IPS-NIHi11 (cell line): Measurements from ENCODE around the gene ANKS1B.
"Not testable (repeated sequence)": the region's sequence is repeated elsewhere in the genome, so short reads cannot be mapped to it uniquely, and the experiment has no call there.

ENCODE experiments used
- DNase-seq: peaks from one replicate; pipeline ENCODE4 v3.0.0; 2012; ENCODE audit warnings: mixed read lengths, low spot score

The ANKS1B gene

DNA sequence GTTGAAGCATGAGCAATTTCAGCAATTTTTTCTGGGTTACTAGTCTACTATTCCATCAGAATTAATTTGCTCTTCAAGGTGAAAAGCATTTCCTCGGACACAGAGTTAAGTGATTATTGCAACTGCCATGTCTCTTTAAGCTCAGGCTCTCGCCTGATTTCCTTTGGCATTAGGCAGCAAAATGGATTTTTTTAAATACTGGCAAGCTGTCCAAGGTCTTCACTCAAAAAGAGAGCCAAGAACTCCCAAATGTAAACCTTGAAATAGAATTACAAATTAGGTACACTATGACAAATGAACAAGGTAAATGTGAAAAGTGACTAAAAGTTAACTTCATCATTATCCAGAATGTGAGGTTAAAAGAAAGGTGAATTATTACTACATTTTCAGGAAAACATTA lies 225.3 kb downstream of the ANKS1B start:
- DNase-seq: no peak

DNA sequence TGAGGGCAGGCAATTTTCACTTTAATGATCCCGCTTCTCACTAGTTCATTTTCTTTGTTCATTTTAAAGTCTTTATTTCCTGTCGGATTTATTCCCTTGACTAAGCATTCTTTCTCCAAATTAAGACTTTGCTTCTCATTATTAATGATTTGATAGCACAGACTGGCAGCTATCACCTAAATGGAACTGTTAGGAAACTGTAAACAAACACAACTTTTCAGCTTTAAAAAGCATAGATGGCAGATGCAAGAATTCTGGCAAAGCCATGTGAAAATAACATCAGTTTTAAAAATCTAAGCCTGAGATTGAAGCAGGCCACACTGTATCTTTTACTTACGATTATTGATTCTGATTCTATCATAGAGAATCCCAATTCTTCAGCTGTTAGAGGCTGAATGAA lies 225.7 kb downstream of the ANKS1B start:
- DNase-seq: no peak

DNA sequence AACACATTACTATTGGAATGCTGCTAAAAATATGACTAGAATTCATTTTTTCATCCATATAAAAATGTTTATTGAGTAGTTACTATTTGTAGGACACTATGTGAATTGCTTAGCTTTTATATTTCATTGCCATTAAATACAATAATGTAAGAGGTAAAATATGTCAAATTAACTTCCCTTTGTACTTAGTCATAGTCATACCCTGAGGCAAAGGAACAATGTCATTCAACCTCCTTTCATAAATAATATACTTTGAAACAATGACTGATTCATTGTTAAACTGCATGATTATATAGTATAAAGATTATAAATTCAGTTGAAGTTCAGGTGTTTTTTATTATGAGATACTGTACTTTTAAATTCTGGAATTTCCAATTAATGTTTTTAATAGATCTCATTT lies 232.0 kb downstream of the ANKS1B start:
- DNase-seq: no peak

DNA sequence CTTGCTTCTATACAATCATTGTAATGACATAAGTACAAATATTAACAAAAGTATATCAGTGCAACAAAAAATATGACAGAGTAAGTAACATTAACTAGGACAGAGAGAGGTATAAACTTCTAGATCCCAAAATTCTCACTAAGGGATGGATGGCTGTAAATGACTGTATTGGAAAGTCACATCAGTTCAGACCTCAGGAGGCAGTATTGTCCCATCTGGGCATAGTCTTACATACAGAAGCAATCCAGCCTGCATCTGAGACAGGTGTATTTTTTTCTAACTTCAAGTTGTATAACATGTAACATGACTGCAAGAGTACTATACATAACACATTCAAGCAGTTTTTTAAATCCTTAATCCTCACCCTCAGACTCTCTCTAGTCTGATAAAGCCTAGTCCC lies 238.2 kb downstream of the ANKS1B start:
- DNase-seq: peak; percentile 15

DNA sequence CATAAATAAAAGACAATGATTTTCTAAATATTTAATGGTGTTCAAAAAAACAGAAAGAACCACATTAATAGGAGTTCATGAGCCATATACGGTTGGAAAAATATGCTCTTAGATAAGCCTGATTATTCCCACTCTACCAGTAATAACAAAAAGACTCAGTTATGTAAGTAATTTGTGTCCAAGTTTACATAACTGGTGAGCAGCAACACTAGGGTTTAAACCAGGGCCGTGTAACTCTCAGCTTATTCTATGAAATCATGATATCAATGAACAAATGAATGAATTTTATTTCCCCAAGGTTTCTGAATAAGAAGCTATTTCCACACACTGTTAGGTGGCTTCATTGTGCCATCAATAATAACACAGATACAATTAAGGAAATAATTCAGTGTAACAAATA lies 238.8 kb downstream of the ANKS1B start:
- DNase-seq: no peak

DNA sequence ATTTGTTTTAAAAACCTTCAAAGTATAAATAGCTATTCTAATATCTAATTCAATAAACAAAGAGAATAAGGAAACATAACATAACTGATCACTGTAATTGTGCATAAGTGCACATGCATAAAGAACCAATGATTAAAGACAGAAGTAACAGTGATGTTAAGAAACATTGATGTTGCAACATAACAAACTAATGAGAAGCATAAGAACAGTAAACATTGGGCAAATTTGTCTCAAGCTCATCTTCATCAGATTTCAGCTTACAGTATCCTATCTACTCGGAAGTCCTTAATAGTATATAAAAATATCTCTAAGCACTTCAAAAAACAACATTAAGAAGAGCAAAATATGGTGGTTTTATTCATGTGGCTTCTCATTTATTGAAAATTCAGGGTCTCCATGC lies 239.6 kb downstream of the ANKS1B start:
- no peak for DNase-seq

DNA sequence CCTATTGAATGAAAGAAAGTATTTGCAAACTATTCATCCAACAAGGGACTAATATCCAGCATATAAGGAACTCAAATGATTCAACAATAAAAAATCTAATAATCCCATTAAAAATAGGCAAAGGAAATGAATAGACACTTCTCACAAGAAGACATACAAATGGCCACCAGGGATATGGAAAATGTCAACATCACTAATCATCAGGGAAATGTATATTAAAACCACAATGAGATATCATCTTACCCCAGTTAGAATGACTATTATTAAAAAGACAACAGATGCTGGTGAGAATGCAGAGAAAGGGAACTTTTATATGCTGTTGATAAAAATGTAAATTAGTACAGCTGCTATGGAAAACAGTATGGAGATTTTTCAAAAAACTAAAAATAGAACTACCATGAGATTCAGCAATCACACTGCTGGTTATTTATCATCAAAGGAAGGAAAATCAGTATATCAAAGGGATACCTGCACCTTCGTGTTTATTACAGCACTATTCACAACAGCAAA lies 247.9 kb downstream of the ANKS1B start:
- DNase-seq: no peak

DNA sequence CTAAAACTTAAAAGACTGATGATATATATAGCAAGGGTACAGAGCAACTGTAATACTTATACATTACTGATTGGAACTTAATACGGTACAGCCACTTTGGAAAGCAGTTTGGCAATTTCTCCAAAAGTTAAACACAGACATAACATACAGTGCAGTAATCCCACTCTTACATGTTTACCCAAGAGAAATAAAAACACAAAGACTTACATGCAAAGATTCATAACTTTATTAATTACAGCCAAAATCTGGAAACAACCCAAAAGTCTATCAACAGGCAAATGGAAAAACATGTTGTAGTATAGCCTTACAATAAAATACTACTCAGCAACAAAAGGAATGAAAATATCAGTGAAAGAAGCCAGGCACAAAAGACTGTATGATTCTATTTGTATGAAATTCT lies 252.6 kb downstream of the ANKS1B start:
- no peak for DNase-seq

DNA sequence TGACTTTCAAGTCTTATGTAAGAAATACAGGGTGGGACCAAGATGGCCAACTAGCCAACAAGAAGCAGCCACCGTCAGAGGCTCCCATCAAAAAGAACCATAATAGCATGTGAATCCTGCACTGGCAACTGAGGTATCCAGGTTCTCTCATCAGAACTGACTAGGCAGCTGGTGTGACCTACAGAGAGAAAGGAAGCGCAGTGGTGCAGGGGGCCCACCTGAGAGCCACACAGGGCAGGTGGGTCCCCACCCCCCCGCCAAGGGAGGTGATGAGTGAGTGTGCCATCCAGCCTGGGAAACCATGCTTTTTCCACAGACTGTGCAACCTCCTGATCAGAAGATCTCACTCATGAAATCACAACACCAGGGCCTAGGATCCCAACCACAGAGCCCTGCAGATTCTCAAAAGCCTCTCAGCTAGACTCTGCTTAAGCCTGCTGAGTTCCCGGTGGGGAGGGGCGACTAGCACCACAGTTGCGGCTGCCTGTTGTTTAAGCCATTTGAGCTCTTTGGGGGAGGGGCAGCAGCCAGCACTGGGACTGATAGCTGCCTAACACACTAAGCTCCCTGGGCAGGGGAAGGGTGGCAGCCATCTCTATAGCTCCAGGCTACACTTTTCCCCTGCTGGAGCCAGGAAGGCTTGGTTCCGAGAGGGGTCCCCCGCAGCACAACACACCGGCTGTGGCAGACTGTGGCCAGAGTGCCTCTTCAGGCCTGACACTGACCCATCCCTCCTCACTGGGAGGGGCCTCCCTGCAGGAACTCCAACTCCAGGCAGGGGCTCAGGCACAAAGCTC lies 261.8 kb downstream of the ANKS1B start:
- DNase-seq: no peak

DNA sequence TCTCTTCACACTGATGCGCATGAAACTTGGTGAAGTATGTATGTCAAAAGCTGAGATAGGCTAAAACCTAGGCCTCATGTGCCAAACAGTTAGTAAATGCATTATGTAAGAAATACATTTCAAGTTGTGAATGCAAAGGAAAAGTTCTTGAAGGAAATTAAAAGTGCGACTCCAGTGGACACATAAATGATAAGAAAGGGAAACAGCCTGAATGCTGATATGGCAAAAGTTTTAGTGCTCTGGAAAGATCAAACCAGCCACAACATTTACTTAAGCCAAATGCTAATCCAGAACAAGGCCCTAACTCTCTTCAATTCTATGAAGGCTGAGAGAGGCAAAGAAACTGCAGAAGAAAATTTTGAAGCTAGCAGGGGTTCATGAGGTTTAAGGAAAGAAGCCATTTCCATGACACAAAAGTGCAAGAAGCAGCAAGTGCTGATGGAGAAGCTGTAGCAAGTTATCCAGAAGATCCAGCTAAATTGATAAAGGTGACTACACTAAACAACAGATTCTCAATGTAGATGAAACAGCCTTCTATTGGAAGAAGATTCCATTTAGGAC lies 262.9 kb downstream of the ANKS1B start:
- DNase-seq: no peak

DNA sequence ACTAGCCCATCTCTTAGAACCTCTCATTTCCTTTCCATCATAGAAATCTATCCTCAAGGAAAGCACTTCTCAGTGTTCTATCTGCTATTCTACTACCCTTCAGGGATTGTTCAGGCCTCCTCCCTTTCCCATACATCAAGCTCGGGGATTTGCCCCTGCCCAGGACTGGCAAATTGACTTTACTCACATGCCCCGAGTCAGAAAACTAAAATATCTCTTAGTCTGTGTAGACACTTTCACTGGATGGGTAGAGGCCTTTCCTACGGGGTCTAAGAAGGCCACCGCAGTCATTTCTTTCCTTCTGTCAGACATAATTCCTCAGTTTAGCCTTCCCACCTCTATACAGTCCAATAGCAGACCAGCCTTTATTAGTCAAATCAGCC lies 264.7 kb downstream of the ANKS1B start:
- not testable (repeated sequence) for DNase-seq

DNA sequence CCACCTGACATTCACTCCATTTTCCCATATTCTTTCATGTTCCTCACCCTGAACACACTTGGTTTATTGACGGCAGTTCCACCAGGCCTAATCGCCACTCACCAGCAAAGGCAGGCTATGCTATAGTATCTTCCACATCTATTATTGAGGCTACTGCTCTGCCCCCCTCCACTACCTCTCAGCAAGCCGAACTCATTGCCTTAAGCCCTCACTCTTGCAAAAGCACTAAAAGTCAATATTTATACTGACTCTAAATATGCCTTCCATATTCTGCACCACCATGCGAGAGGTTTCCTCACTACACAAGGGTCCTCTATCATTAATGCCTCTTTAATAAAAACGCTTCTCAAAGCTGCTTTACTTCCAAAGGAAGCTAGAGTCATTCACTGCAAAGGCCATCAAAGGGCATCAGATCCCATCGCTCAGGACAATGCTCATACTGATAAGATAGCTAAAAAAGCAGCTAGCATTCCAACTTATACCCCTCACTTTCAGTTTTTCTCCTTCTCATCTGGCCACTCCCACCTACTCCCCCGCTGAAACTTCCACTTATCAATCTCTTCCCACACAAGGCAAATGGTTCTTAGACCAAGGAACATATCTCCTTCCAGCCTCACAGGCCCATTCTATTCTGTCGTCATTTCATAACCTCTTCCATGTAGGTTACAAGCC lies 265.2 kb downstream of the ANKS1B start:
- not testable (repeated sequence) for DNase-seq

DNA sequence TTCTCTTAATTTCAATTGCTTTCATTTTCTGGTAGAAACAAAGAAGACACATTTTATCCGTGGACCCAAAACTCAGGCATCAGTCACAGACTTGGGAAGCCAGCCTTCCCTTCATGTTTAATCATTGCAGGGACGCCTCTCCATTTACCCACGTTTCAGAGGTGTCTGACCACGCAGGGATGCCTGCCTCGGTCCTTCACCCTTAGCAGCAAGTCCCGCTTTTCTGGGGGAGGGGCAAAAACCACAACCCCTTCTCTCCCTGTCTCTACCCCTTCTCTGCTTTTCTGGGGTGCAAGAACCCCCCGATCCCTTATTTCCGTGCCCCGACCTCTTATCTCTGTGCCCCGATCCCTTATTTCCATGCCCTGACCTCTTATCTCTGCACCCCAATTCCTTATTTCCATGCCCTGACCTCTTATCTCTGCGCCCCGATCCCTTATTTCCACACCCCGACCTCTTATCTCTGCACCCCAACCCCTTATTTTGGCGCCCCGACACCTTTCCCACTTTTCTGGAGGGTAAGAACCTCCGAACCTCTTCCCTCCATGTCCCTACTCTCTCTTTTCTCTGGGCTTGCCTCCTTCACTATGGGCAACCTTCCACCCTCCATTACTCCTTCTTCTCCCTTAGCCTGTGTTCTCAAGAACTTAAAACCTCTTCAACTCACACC lies 268.8 kb downstream of the ANKS1B start:
- DNase-seq: not testable (repeated sequence)

DNA sequence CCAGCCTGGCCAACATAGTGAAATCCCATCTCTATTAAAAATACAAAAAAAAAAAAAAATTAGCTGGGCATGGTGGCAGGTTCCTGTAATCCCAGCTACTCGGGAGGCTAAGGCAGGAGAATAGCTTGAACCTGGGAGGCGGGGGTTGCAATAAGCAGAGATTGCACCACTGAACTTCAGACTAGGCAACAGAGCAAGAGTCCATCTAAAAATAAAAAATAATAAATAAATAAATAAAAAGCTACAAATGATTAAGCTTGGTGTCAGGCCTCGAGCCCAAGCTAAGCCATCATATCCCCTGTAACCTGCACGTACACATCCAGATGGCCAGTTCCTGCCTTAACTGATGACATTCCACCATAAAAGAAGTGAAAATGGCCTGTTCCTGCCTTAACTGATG lies 269.8 kb downstream of the ANKS1B start:
- DNase-seq: not testable (repeated sequence)

DNA sequence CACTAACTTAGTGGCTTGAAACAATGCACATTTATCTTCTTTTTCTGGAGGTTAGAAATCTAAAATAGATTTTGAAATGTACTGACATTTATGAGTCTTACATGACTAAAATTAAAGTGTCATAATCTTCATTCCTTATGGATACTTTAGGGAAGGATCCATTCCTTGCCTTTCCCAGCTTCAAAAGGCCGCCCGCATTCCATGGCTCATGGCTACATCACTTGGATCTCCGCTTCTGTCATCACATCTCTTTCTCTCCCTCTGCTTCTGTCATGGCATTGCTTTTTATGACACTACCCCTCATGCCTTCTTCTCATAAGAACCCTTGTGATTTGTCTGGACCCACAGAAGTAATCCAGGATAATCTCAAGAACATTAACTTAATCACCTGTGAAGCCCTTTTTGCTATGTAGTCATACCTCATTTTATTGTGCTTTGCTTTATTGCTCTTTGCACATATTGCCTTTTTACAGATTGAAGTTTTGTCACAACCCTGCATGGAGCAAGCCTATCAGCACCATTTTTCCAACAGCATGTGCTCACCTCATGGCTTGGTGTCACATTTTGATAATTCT lies 270.7 kb downstream of the ANKS1B start:
- DNase-seq: no peak

DNA sequence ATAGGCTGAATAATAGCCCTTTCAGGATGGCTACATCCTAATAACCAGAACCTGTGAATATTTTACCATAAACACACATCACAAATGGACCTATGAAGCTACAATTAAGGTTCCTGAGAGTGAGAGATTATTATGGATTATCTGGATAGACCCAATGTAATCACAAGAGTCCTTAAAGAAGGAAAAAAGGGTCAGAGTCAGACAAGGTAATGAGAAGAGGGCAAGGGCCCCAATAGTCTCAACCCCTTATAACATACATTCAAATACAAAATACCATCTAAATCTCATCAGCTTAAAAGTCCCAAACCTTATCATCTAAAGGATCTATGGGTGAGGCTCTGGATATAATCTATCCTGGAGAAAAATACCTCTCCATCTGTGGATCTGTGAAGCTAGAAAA lies 272.5 kb downstream of the ANKS1B start:
- no peak for DNase-seq

DNA sequence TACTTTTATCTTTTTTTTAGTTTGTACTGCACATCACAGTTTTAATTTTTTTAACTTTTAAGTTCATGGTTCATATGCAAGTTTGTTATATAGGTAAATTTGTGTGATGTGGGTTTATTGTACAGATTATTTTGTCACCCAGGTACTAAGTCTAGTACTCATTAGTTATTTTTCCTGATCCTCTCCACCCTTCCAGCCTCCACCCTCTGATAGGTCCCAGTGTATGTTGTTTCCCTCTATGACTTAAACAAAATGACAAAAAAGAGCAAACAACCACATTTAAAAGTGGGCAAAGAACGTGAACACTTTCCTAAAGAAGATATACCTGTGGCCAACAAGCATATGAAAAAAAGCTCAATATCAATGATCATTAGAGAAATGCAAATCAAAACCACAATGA lies 273.5 kb downstream of the ANKS1B start:
- no peak for DNase-seq

DNA sequence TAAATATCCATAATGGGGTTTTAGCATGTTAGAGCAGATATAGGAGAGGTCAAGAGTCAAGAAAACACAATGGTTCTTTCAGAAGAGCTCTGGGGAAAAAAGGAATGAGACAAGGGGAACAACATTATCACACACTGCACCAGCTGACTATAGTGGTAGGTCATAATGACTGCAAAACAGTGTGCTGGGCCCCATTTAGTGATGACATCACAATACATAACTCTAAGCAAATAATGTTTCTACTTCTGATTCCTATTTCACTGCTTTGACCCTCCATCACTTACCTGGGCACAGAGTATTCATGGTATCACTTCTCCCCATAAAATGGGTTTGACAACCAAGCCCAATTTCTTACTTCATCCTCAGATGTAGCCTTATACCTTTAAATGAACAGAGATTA lies 275.1 kb downstream of the ANKS1B start:
- no peak for DNase-seq

DNA sequence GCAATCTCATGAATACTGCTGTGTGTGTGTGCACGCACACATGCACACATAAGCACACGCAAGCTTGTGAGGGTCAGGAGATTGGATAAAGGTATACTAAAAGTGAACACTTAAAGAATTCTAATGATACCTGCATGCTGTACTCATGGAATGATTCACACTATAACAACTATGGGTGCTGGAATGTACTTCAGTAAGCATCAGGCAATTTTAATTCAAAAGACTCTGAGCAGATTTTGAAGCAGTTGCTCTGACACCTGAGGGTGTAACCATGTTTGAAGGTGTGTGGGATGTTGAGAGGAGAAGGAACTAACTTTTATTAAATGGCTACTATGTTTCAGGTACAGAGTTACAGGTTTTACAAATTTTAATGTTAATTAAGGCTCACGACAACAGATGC lies 275.6 kb downstream of the ANKS1B start:
- no peak for DNase-seq

DNA sequence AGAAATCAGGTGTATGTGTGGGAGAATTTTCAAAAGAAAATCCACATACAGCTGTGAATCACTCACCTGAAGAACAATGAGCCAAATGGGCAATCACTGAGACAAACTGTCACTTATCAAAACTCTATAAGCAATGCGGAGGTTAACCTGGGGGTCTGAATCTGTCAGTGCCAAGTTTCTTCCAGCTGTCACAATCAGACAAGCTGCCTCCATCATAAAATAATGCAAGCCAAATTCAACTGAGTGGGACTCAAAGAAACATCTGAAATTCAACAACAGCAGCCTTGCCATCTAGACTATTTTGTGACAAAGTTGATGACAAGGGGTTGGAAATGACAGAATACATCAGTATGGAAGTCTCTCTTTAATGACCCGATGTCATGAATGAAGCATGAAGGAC lies 276.9 kb downstream of the ANKS1B start:
- DNase-seq: no peak

DNA sequence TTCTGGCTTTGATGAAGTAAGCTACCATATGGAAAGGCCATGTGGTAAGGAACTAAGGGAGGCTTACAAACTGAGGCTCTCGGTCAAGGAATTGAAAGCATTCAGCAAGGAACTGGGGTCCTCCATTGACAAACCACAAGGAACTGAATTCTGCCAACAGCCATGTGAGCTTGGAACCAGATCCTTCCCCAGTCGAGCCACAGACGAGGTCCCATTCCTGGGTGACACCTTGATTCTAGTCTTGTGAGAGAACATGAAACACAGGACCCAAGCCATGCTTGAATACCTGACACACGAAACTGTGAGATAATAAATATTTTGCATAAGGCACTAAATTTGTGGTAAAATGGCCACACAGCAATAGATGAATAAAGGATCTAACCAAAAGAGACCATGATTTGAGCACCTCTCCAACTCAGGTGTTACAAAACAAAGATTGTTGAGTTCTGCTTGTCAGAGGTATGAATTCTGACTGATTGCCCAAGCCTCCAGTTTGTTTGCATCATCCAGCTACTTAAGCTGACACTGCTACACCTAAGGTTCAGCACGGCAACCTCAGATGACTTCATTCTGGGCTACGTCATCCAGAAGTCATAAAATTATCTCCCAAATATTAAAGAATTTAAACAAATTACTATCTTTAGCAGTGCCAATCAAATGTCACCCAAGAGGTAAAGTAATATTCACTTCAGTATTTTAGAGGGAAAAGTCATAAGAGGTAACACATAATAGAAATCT lies 277.8 kb downstream of the ANKS1B start:
- no peak for DNase-seq

DNA sequence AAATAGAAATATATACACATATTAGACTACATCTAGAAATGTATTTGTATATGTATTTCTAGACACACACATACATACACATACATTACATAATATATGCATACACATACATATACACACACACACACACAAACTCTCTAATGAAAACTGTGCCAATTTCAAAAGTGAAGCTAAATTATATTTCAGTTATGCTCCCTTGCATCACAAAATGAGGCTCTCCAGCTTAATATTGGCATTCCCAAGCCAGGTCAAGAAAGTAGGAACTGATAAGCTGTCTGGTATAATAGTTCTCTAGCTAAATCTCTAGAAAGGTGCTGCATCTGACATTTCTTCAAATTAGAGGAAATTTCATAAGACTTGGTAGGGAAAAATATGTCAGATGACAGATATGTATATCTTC lies 280.3 kb downstream of the ANKS1B start:
- DNase-seq: no peak
